H1 (cell line): ENCODE data around the gene FBXW2. TPM values are rescaled to one million over a fixed set of nuclear protein-coding genes. Genes with fewer than 3 reads are reported as not detected.

Experiments used
- CBX8 ChIP-seq: fragments of 300-800, 300-1000 bp; sonication (generic); IDR thresholded peaks from 2 replicates; pipeline ENCODE4 v1.7.1; 2016; ENCODE audit warnings: low read depth, low read length, borderline replicate concordance
- HDAC6 ChIP-seq: IDR thresholded peaks from one replicate; pipeline ENCODE4 v1.7.1; 2012; ENCODE audit warnings: low read depth, mild to moderate bottlenecking, inconsistent platforms, low read length, moderate library complexity
- SIRT6 ChIP-seq: IDR thresholded peaks from one replicate; pipeline ENCODE4 v1.7.1; 2012; ENCODE audit warnings: low read length, inconsistent platforms
- TBP ChIP-seq: IDR thresholded peaks from 2 replicates; pipeline ENCODE4 v1.6.1; 2011; ENCODE audit warnings: low read depth, low read length, improper control_type of control experiment
- YY1 ChIP-seq: IDR thresholded peaks from 2 replicates; pipeline ENCODE4 v1.6.1; 2011; ENCODE audit warnings: low read depth, mild to moderate bottlenecking, low read length
- polyA plus RNA-seq, 7 experiments: library from polyadenylated mRNA; depleted of rRNA in 3 of 7; stranded (reverse) in 5 of 7; unstranded in 2 of 7; fragments of >200 nt in 5 of 7; fragments of 200-250 nt in 2 of 7; gene quantifications; 1 replicate in 5 of 7; 2 replicates in 1 of 7; 4 replicates in 1 of 7; pipeline versions ENCODE4 v1.2.1 to v1.2.3, GENCODE V29; 2011 to 2013; ENCODE audit warnings: missing spikeins in 2 of 7, mixed read lengths in 2 of 7
- total RNA-seq: library from RNA; stranded (reverse); fragmentation: NEBNext Ultra II Directional; extraction: Animal tissue kit (Norgen Biotek cat#: 25700); gene quantifications from 2 replicates; pipeline ENCODE4 v1.2.1, GENCODE V29; 2021

Gene FBXW2
- total and polyA plus RNA-seq, 2 of the 8 experiments (the other 6 are each of a cell fraction or from before 2014, with no cell fraction given) = 19.2 to 65.3 TPM

DNA sequence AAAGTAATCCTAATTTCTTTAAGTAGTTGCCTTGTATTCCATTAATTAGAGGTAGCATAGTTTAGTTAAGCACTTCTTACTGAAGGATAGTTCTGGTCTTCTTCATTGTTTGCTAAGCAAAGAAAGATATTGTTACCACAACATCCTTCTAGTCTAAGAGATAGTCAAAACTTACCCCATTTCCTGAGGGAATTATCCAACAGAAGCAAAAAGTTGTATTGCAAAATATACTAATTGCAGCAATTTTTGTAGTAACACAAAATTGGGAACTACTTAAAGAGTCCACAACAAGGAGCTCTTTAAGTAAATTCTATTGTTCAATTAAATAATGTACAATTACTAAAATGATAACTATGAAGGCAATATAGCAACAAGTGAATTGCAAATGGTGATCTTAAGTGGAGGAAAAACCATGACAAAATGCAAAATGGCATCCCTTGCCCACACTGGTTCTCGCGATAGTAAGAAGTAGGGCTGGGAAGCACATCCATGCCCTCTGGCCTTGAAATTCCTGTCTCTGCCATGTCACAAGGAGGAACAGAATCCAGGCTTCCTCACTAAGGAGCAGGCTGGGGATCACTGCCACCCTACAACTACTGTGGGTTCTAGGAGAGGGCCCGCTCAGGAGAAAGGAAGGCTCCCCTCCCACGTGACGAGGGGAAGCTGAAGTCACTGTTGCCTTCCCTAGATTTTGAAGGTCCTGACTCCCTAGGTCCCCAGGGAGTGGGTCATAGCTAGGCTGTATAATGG is 55.6 kb downstream of the FBXW2 start (continued):
- TF ChIP-seq YY1 = no peak
- no peak for TF ChIP-seq SIRT6
- TF ChIP-seq CBX8 = no peak
- TF ChIP-seq HDAC6 = no peak
- TF ChIP-seq TBP = no peak
